ENCODE measurements around the gene C18orf63.

DNA sequence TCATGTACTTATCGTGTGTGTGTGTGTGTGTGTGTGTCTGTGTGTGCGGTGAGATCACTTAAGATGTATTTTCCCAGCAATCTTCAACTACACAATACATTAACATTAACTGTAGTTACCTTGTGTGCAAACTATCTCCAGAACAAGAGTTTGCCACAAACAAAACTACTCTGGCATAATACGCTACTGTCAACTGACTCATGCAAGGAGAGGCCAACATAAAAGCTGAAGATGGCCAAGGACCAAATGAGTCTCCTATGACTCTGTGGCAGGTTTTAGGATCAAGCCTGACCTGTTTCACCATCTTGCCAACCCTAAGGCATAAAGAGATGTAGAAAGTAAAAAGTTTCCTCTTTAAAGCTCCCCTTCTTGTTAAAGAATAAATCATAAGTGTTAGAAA lies 44.0 kb upstream of the C18orf63 start:
- no peak for TF ChIP-seq POLR2A (IDR thresholded peaks at IDR 0.05)
- TF ChIP-seq, protein P1, sequence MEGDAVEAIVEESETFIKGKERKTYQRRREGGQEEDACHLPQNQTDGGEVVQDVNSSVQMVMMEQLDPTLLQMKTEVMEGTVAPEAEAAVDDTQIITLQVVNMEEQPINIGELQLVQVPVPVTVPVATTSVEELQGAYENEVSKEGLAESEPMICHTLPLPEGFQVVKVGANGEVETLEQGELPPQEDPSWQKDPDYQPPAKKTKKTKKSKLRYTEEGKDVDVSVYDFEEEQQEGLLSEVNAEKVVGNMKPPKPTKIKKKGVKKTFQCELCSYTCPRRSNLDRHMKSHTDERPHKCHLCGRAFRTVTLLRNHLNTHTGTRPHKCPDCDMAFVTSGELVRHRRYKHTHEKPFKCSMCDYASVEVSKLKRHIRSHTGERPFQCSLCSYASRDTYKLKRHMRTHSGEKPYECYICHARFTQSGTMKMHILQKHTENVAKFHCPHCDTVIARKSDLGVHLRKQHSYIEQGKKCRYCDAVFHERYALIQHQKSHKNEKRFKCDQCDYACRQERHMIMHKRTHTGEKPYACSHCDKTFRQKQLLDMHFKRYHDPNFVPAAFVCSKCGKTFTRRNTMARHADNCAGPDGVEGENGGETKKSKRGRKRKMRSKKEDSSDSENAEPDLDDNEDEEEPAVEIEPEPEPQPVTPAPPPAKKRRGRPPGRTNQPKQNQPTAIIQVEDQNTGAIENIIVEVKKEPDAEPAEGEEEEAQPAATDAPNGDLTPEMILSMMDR (IDR thresholded peaks at IDR 0.05), result no peak

Measured in ovary (tissue), 3 donors.